ENCODE results near the gene SYTL3. TPM values are rescaled to one million over a fixed set of nuclear protein-coding genes. Genes with fewer than 3 reads are reported as not detected.

Gene SYTL3
- total RNA-seq, 4 donors from 2014 or later: 3.0 to 16.7 (median 6.7) TPM

DNA sequence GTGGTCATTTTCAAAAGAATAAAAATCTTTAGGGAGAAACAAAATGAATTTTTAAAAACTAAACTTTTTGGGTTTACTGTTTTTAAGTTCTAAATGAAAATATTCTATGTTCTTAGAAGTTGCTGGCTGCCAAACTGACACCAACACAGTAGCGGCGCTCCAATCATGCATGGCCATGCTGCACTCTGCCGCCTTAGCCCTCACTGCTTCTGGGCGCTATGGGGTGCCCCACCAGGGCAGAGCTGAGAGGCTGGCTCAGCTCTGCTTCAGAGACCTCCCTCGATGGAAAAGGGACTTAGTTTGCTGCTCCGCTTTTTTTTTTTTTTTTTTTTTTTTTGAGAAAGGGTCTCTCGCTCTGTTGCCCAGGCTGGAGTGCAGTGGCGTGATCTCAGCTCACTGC, 148.5 kb downstream of the SYTL3 start:
- DNase-seq (no peak), ATAC-seq (no peak)
- peak overlapping the region in 1 of 4 donors; percentile 56 for H3K27ac ChIP-seq
- no peaks in the 10 kb centered on the region for H3K36me3 ChIP-seq
- no peak overlapping the region for H3K4me3 ChIP-seq
- H3K27me3 ChIP-seq: no peaks in the 10 kb centered on the region
- TF ChIP-seq POLR2A (IDR thresholded peaks at IDR 0.05): no peak
- TF ChIP-seq, protein P1, sequence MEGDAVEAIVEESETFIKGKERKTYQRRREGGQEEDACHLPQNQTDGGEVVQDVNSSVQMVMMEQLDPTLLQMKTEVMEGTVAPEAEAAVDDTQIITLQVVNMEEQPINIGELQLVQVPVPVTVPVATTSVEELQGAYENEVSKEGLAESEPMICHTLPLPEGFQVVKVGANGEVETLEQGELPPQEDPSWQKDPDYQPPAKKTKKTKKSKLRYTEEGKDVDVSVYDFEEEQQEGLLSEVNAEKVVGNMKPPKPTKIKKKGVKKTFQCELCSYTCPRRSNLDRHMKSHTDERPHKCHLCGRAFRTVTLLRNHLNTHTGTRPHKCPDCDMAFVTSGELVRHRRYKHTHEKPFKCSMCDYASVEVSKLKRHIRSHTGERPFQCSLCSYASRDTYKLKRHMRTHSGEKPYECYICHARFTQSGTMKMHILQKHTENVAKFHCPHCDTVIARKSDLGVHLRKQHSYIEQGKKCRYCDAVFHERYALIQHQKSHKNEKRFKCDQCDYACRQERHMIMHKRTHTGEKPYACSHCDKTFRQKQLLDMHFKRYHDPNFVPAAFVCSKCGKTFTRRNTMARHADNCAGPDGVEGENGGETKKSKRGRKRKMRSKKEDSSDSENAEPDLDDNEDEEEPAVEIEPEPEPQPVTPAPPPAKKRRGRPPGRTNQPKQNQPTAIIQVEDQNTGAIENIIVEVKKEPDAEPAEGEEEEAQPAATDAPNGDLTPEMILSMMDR (IDR thresholded peaks at IDR 0.05 in 4 of 5, conservative IDR thresholded peaks at IDR 0.05 in 1 of 5): no peak
- in situ Hi-C loops (cut with MboI; ENCODE audit: low sequenced_read_pairs in 4 of 4): no loop called here
- H3K9me3 ChIP-seq: no peaks in the 10 kb centered on the region
- intact Hi-C loops (cut with DNase I; ENCODE audit: low total_unique reads): no loop called here
- peaks cover 11 to 28% of the 10 kb centered on the region in 2 donors for H3K4me1 ChIP-seq

DNA sequence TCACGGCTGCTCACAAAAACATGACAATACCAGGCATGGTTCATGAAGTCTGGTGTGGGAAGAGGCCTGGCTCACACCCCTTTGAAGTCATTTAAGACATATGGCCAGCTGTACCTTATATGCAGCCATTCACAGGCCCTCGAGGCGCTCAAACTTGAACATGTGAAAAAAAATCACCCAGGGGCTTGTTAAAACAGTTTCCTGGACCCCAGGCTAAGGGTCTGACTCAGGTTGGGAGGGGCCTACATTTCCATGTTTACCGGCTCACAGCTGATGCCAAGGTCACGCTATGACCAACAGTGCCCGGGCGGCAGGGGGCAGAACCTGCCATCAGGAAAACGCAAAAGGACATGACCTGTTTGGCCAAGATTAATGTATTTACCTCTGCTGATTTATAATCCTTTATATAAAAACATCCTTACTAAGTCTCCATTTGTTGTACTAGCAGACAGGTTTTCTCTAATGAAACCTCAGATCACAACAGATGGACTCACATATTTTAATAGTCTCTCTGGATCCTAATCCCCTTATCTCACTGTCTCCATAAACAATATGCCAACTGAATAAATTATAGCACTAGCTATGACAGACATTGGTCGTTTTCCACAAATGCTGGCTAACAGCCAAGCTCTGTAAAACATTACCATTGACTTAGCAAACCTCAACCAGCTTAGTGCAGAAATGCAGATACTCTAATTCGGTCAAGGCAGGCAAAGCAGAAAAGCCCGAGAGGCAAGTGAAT, 149.4 kb downstream of the SYTL3 start:
- intact Hi-C loops (cut with DNase I; ENCODE audit: low total_unique reads): no loop called here
- no peak overlapping the region for H3K4me3 ChIP-seq
- peaks cover 11 to 31% of the 10 kb centered on the region in 2 donors for H3K4me1 ChIP-seq
- peak overlapping the region in 1 of 4 donors; percentile 56 for H3K27ac ChIP-seq
- DNase-seq (no peak), ATAC-seq (no peak)
- TF ChIP-seq POLR2A (IDR thresholded peaks at IDR 0.05): no peak
- TF ChIP-seq, protein P1 (IDR thresholded peaks at IDR 0.05 in 4 of 5, conservative IDR thresholded peaks at IDR 0.05 in 1 of 5): no peak
- H3K9me3 ChIP-seq: no peaks in the 10 kb centered on the region
- no peaks in the 10 kb centered on the region for H3K36me3 ChIP-seq
- no peaks in the 10 kb centered on the region for H3K27me3 ChIP-seq
- in situ Hi-C loops (cut with MboI; ENCODE audit: low sequenced_read_pairs in 4 of 4): no loop called here

DNA sequence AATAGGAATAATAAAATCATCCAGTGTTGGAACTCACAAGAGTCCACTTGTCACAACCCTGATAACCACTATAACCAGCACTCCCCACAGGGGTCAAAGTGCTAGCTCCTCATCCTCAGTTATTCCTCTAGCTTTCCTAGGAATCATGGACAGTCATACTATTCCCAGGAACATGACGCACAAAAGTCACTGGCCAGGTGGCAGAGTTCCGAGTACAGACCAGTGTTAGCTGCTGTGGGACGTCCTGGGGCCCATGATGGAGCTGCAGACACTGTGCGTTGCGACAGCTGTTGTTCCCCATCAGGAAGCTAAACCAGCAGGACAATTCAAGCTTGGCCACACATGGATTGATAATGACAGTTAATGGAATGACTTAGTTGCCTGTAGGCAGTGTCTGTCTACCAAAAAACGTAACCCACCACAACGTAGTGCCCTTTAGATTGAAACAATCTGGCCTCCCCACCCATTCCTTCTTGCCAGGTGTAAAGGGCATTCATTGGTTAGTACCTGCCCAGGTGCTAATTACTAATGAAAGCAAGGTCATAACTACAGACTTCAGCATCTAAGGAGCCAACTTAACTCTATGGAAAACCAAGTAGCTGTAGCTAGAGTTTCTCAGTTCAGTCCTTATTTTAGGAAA, 151.9 kb downstream of the SYTL3 start:
- Histone ChIP-seq H3K4me1 (peaks cover 11 to 32% of the 10 kb centered on the region in 2 donors), H3K36me3 (no peaks in the 10 kb centered on the region), H3K9me3 (no peaks in the 10 kb centered on the region), H3K4me3 (no peak overlapping the region), H3K27me3 (no peaks in the 10 kb centered on the region), H3K27ac (peak overlapping the region; percentile 36 to 69 (median 52))
- intact Hi-C loops (cut with DNase I; ENCODE audit: low total_unique reads) (no loop called here), in situ Hi-C loops (cut with MboI; ENCODE audit: low sequenced_read_pairs in 4 of 4) (no loop called here)
- DNase-seq (peak; percentile 38 to 83), ATAC-seq (peak; percentile 85 to 94)
- TF ChIP-seq, protein P1 (IDR thresholded peaks at IDR 0.05 in 4 of 5, conservative IDR thresholded peaks at IDR 0.05 in 1 of 5): no peak
- no peak for TF ChIP-seq POLR2A (IDR thresholded peaks at IDR 0.05)

DNA sequence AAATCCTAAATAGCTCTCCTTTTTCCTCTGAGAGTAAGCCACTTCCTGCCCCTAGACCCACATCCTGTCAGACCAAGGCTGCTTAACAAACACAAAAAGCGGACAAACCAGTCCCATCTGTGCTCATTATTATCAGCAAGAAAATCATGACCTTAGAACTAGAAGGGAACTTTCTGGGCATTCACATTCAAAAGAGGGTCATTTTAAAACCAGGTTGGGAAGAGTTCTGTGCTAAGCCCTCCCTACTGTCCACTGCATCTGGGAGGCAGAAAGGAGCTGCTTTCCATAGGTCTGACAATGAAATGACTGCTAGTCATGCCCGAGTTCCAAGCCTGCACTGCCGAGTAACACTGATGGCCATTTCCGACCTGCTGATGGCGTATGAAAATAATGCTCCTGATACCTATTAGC, 153.9 kb downstream of the SYTL3 start:
- intact Hi-C loops (cut with DNase I; ENCODE audit: low total_unique reads): no loop called here
- Histone ChIP-seq H3K9me3 (no peaks in the 10 kb centered on the region), H3K27me3 (no peaks in the 10 kb centered on the region), H3K36me3 (no peaks in the 10 kb centered on the region), H3K4me1 (peaks cover 11 to 24% of the 10 kb centered on the region in 2 donors), H3K27ac (peak overlapping the region in 1 of 4 donors; percentile 54), H3K4me3 (no peak overlapping the region)
- no peak for DNase-seq
- no peak for ATAC-seq
- TF ChIP-seq POLR2A (IDR thresholded peaks at IDR 0.05): no peak
- TF ChIP-seq, protein P1 (IDR thresholded peaks at IDR 0.05 in 4 of 5, conservative IDR thresholded peaks at IDR 0.05 in 1 of 5): no peak
- in situ Hi-C loops (cut with MboI; ENCODE audit: low sequenced_read_pairs in 4 of 4): no loop called here

Measured in gastrocnemius medialis (tissue), 4 donors.